ENCODE measurements around the gene SEPHS2.
"Not testable (repeated sequence)": the region's sequence is repeated elsewhere in the genome, so short reads cannot be mapped to it uniquely, and the experiment has no call there.

SEPHS2 gene

GRCh38 chr16:30464078-30464477 lies 18.4 kb upstream of the SEPHS2 start:
- DNase-seq, result no peak

DNA sequence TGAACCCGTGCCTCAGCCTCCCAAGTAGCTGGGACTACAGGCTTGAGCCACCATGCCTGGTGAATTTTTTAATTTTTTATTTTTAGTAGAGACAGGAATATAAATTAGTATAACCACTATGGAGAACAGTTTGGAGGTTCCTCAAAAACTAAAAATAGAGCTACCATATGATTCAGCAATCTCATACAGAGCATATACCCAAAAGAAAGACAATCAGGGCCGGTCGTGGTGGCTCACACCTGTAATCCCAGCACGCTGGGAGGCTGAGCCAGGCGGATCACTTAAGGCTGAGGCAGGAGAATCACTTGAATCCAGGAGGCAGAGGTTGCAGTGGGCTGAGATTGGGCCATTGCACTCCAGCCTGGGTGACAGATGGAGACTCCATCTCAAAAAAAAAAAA lies 15.8 kb upstream of the SEPHS2 start:
- not testable (repeated sequence) for DNase-seq

- no peak for DNase-seq
Observed at GRCh38 chr16:30459456-30459855, 13.8 kb upstream of the SEPHS2 start.

DNA sequence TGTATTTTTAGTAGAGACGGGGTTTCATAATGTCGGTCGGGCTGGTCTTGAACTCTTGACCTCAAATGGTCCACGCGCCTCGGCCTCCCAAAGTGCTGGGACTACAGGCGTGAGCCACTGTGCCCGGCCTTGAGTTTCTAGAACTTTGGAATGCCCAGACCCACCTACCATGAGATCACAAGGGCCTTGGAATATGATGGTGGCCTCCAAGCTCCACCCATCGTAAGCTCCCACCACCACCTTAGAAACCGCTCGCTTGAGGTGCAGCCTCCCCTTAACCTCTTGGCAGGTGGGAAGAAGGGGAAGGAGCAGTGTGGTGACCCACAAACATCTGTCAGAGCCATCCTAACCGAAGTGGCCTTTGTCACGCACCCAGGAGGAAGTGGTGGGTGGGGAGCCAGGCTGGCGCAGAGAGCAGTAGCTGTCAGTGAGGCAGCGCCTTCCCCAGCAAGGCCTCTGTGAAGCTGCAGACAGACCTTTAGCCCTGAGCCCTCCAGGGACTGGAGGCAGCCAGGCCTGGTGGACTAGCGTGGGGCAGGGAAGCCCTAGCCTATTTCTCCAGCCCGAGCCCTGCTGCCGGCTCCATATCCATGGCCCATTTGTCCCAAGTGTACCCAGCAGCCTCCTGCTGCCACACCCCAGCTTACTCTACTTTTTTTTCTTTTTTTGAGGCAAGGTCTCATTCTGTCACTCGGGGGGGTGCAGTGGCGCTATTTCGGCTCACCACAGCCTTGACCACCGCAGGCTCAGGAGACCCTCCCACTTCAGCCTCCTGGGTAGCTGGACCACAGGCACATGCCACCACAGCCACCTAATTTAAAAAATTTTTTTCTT lies 13.1 kb upstream of the SEPHS2 start:
- DNase-seq, result no peak

- DNase-seq, result no peak
Observed at GRCh38 chr16:30457743-30458560, 12.3 kb upstream of the SEPHS2 start.

DNA sequence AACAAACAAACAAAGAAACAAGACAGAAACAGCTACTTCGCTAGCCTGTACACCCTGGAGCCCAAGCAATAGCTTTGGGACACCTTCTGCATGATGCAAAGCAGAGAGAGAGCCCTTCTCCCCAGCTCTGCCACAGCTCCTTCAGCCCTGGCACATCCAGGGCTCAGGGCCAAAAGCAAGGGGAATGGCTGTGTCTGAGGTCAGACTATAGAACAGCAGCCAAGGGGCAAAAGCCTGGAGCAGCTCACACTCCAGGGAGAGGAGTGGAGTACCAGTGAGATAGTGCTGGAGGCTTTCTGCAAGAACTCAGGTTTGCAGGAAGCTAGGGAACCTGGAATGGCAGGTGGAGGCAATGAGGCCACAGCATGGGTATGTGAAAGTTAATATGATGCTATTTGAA lies 11.6 kb upstream of the SEPHS2 start:
- DNase-seq, result no peak

GRCh38 chr16:30456302-30456701 lies 10.6 kb upstream of the SEPHS2 start:
- DNase-seq, result no peak

GRCh38 chr16:30452709-30453580 lies 7.3 kb upstream of the SEPHS2 start:
- not testable (repeated sequence) for DNase-seq

DNA sequence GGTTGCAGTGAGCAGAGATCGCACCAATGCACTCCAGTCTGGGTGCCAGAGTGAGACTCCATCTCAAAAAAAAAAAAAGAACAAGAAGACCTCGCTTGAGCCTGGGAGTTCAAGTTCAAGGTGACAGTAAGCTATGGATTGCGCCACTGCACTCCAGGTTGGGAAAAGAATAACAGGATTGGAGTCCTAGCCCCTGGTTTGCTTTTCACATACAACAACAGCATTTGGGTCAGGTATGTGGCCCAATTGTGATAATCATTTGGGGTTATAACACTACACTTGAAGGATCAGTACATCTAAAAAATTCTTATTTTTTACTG lies 3.4 kb upstream of the SEPHS2 start:
- DNase-seq, result no peak

DNA sequence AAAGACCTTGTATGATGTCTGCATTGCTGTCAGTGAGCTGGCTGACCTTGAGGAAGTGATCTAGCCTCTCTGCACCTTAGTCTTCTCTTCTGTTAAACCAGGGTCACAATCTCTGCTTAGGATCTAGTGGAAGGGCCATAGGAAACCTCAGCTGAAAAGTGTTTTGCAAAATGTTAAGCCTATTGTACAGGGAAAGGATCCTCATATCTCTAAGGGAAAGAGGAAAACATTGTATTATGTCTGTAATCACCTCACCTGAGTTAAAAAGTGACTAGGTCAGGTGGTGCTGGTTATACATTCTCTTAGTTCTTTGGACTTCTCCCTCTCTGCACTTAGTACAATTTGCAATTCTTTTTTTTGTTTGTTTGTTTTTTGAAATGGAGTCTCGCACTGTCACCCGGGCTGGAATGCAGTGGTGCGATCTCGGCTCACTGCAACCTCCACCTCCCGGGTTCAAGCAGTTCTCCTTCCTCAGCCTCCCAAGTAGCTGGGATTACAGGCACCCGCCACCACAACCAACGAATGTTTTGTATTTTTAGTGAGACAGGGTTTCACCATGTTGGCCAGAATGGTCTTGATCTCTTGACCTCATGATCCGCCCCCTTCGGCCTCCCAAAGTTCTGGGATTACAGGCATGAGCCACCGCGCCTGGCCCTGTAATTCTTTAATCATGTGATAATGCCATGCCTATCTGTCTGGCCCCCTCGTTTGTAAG lies 2.0 kb upstream of the SEPHS2 start:
- DNase-seq, result no peak

GRCh38 chr16:30446203-30446595 lies 525 bp upstream of the SEPHS2 start:
- DNase-seq, result no peak

DNA sequence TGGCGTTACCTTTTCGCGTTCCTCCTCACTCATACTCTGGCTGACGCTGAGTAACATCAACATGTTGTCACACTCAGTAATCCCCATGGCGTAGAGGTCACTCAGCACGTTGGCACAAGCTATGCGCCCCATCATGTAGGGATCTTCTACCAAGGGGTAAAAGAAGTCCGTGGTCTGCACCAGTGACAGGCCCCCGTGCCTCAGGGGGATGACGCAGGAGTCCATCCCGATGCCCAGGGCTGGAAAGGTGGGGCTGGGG lies 596 bp downstream of the SEPHS2 start:
- DNase-seq, result no peak

GRCh38 chr16:30444231-30445148 lies 1.2 kb downstream of the SEPHS2 start:
- DNase-seq, result no peak

- no peak for DNase-seq
Observed at GRCh38 chr16:30443631-30444030, 2.0 kb downstream of the SEPHS2 start.

- DNase-seq, result no peak
Observed at GRCh38 chr16:30439720-30440348, 5.8 kb downstream of the SEPHS2 start.

DNA sequence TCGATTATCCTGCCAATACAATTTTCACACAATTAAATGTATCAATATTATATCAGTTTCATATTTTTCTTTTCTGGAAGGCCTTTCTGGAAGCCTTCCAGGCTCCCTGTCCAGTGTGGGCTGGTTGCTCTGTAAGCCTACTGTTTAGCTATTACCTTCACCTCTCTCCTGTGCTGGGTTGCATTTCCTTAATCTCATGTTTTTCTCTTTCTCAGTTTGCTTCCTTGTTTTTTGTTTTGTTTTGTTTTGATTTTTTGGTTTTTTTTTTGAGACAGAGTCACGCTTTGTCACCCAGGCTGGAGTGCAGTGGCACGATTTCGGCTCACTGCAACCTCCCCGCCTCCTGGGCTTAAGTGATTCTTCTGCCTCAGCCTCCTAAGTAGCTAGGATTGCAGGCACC lies 6.8 kb downstream of the SEPHS2 start:
- DNase-seq, result no peak

- no peak for DNase-seq
Observed at GRCh38 chr16:30437511-30438046, 8.1 kb downstream of the SEPHS2 start.

- no peak for DNase-seq
Observed at GRCh38 chr16:30434852-30435251, 10.8 kb downstream of the SEPHS2 start.

- no peak for DNase-seq
Observed at GRCh38 chr16:30430428-30430970, 15.2 kb downstream of the SEPHS2 start.

DNA sequence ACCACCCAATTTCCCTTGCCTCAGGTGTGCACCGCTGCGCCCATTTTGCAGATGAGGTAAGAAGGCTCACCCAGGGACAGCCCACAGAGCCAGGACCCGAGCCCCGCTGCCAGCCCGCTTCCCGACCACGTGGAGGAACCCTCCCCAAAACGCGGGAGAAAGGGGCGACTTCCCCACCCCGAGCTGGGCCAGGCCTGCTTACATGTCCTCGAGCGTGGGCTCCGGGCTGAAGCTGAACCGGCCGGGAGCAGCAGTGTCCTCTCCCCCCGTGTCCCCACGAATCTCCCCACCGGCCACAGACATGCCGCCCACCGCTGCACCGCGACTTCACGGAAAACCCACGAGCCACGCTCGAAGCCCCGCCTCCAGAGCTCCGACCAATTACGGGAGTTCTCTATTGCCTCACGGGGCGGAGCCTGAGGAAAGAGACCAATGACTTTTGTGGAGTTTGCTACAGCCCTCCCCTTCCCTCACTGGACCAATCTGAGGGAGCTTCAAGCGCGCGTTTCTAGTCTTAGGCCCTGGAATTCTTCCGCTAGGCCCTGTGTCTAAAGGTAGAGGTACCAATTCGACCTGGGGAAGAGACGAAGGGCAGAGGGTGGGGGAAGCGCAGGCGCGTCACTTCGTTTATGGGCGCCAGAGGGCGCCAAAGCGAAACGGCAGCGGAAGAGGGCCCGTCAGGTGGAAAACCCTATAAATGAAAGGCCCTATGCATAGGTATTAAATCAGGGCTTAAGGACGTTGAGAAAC lies 15.8 kb downstream of the SEPHS2 start, which contains the start of gene DCTPP1:
Gene DCTPP1 (minus strand): TSS at position 353 of the 750 bp plus-strand sequence. CDS start 50 bp downstream, at position 303.
- peak; percentile 99 for DNase-seq

Measured in fibroblast of skin of back (primary cell).